ENCODE results near the gene ABCF3. TPM values are rescaled to one million over a fixed set of nuclear protein-coding genes. Genes with fewer than 3 reads are reported as not detected.

The ABCF3 gene
- total and polyA plus RNA-seq, 2 of the 13 experiments (the other 11 are each of a cell fraction or from before 2014, with no cell fraction given), result 38.8 to 46.5 TPM

DNA sequence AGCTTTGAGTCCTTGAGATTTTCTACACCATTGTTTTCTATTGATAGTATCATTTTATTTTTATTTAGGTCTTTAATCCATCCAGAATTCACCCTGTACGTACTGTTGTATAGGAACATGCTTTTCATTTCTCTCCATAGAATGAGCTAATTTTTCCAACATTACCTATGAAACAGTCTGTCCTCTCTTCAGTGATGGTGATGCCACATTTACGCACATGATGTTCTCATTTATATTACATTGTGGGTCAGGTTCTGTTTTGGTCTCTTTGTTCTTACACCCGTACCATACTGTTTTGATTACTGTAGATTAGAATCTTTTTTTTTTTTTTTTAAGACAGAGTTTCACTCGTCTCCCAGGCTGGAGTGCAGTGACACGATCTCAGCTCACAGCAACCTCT is 25.7 kb downstream of the ABCF3 start:
- ChIA-PET POLR2A (no interaction called here), CTCF (ENCODE audit: low intra/inter-chr PET ratio, low total read pairs) (no interaction called here)
- no peaks in the 10 kb centered on the region for H3K36me3 ChIP-seq (replicated peaks in 1 of 2; ENCODE audit: control insufficient read depth in 1 of 2, insufficient read depth in 2 of 2, low read length in 2 of 2)
- BruUV-seq (replicated peaks), result no TSS peak
- H3K9me3 ChIP-seq (ENCODE audit: low read length), result no peaks in the 10 kb centered on the region
- ATAC-seq, result no peak
- no peak overlapping the region for H3K4me2 ChIP-seq (ENCODE audit: low read depth, low read length)
- no peak overlapping the region for H3K9ac ChIP-seq (ENCODE audit: insufficient read depth, low read depth, low read length)
- H4K20me1 ChIP-seq (ENCODE audit: insufficient read depth, low read length), result no peaks in the 10 kb centered on the region
- 27% methylated on average over 5 of the region's 5 CpGs for WGBS (ENCODE audit: low lambda C conversion rate)
- no peak overlapping the region for H3K4me3 ChIP-seq (replicated peaks in 1 of 3; ENCODE audit: insufficient read depth in 1 of 3, low read depth in 2 of 3, low read length in 3 of 3)
- H3K27ac ChIP-seq (ENCODE audit: extremely low read length, insufficient read depth, low read length), result no peak overlapping the region
- no peak overlapping the region for H2AFZ ChIP-seq (ENCODE audit: low read length)
- H3K4me1 ChIP-seq (ENCODE audit: insufficient read depth, low read length), result no peaks in the 10 kb centered on the region
- in situ Hi-C loops (cut with HindIII; ENCODE audit: extremely low pct_ligation_motif_present, low pct_unique_long_range_greater_than_20kb), result no loop called here
- TF ChIP-seq, protein P1, sequence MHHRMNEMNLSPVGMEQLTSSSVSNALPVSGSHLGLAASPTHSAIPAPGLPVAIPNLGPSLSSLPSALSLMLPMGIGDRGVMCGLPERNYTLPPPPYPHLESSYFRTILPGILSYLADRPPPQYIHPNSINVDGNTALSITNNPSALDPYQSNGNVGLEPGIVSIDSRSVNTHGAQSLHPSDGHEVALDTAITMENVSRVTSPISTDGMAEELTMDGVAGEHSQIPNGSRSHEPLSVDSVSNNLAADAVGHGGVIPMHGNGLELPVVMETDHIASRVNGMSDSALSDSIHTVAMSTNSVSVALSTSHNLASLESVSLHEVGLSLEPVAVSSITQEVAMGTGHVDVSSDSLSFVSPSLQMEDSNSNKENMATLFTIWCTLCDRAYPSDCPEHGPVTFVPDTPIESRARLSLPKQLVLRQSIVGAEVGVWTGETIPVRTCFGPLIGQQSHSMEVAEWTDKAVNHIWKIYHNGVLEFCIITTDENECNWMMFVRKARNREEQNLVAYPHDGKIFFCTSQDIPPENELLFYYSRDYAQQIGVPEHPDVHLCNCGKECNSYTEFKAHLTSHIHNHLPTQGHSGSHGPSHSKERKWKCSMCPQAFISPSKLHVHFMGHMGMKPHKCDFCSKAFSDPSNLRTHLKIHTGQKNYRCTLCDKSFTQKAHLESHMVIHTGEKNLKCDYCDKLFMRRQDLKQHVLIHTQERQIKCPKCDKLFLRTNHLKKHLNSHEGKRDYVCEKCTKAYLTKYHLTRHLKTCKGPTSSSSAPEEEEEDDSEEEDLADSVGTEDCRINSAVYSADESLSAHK (CRISPR knock-in tag; IDR thresholded peaks at IDR 0.05; ENCODE audit: borderline replicate concordance), result no peak
- no peak for FAIRE-seq
- peaks cover 2 to 7% of the 10 kb centered on the region in 2 experiments; a peak in 4 of 5 replicates for H3K27me3 ChIP-seq (ENCODE audit: control insufficient read depth in 1 of 2, insufficient read depth in 2 of 2, low read length in 2 of 2)
- intact Hi-C loops (cut with micrococcal nuclease; ENCODE audit: unreplicated experiment), result no loop called here
- H3K79me2 ChIP-seq (ENCODE audit: insufficient read depth, low read length), result no peaks in the 10 kb centered on the region
- DNase-seq (ENCODE audit: low spot score), result no peak

DNA sequence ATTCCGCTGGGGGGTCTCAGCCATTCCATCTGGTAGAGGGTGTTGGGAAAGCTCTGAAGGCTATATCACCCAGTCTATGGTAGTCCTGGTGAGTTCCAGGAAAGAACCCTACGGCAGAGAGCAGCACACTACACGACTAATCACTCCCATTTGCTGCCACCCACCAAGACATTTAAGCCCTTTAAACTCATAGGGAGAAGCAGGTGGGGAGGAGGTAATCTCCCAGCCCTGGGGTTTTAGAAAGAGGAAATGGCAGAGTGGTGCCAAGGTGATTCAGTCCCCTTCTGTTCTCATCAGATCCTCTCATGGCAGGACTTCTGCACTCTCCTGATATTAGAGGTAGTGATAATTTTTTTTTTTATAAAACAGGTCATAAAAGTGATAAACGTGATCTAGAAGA is 32.8 kb downstream of the ABCF3 start:
- in situ Hi-C loops (cut with HindIII; ENCODE audit: extremely low pct_ligation_motif_present, low pct_unique_long_range_greater_than_20kb), result no loop called here
- Histone ChIP-seq H3K4me3 (replicated peaks in 1 of 3; ENCODE audit: insufficient read depth in 1 of 3, low read depth in 2 of 3, low read length in 3 of 3) (no peak overlapping the region), H4K20me1 (ENCODE audit: insufficient read depth, low read length) (no peaks in the 10 kb centered on the region), H2AFZ (ENCODE audit: low read length) (no peak overlapping the region), H3K4me1 (ENCODE audit: insufficient read depth, low read length) (no peaks in the 10 kb centered on the region), H3K9ac (ENCODE audit: insufficient read depth, low read depth, low read length) (no peak overlapping the region), H3K27me3 (ENCODE audit: control insufficient read depth in 1 of 2, insufficient read depth in 2 of 2, low read length in 2 of 2) (peaks cover 0 to 5% of the 10 kb centered on the region in 2 experiments; a peak in 1 of 5 replicates), H3K79me2 (ENCODE audit: insufficient read depth, low read length) (no peaks in the 10 kb centered on the region), H3K36me3 (replicated peaks in 1 of 2; ENCODE audit: control insufficient read depth in 1 of 2, insufficient read depth in 2 of 2, low read length in 2 of 2) (no peaks in the 10 kb centered on the region), H3K9me3 (ENCODE audit: low read length) (no peaks in the 10 kb centered on the region), H3K27ac (ENCODE audit: extremely low read length, insufficient read depth, low read length) (no peak overlapping the region), H3K4me2 (ENCODE audit: low read depth, low read length) (no peak overlapping the region)
- DNase-seq (ENCODE audit: low spot score), result no peak
- no TSS peak for BruUV-seq (replicated peaks)
- FAIRE-seq, result no peak
- intact Hi-C loops (cut with micrococcal nuclease; ENCODE audit: unreplicated experiment), result no loop called here
- CTCF ChIA-PET (ENCODE audit: low intra/inter-chr PET ratio, low total read pairs), result no interaction called here
- ATAC-seq, result no peak
- WGBS (ENCODE audit: low lambda C conversion rate), result 16% methylated on average over 4 of the region's 4 CpGs
- POLR2A ChIA-PET, result no interaction called here
- TF ChIP-seq BORCS8-MEF2B (CRISPR knock-in tag; IDR thresholded peaks at IDR 0.05), result no peak
- TF ChIP-seq, protein P2, sequence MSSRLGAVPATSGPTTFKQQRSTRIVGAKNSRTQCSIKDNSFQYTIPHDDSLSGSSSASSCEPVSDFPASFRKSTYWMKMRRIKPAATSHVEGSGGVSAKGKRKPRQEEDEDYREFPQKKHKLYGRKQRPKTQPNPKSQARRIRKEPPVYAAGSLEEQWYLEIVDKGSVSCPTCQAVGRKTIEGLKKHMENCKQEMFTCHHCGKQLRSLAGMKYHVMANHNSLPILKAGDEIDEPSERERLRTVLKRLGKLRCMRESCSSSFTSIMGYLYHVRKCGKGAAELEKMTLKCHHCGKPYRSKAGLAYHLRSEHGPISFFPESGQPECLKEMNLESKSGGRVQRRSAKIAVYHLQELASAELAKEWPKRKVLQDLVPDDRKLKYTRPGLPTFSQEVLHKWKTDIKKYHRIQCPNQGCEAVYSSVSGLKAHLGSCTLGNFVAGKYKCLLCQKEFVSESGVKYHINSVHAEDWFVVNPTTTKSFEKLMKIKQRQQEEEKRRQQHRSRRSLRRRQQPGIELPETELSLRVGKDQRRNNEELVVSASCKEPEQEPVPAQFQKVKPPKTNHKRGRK (CRISPR knock-in tag; IDR thresholded peaks at IDR 0.05), result no peak
- TF ChIP-seq KLF15 (CRISPR knock-in tag; IDR thresholded peaks at IDR 0.05; ENCODE audit: borderline replicate concordance), result no peak
- TF ChIP-seq ZNF768 (CRISPR knock-in tag; IDR thresholded peaks at IDR 0.05), result no peak
- TF ChIP-seq, protein P3, sequence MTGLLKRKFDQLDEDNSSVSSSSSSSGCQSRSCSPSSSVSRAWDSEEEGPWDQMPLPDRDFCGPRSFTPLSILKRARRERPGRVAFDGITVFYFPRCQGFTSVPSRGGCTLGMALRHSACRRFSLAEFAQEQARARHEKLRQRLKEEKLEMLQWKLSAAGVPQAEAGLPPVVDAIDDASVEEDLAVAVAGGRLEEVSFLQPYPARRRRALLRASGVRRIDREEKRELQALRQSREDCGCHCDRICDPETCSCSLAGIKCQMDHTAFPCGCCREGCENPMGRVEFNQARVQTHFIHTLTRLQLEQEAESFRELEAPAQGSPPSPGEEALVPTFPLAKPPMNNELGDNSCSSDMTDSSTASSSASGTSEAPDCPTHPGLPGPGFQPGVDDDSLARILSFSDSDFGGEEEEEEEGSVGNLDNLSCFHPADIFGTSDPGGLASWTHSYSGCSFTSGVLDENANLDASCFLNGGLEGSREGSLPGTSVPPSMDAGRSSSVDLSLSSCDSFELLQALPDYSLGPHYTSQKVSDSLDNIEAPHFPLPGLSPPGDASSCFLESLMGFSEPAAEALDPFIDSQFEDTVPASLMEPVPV (CRISPR knock-in tag; IDR thresholded peaks at IDR 0.05), result no peak
- no peak for TF ChIP-seq FOXK2 (IDR thresholded peaks at IDR 0.05)

Data from HepG2 (cell line).